ACC112 (cell line): ENCODE data around the gene RSL24D1.
A peak's percentile ranks its signal among the peaks of the same experiment; 100 is the strongest.

Source experiments
- H2AFZ ChIP-seq: fragments of 200-600 bp; sonication (generic); one replicate; pipeline ENCODE4 v1.6.0; 2017; ENCODE audit warnings: antibody characterized with exemption, low read length; ENCODE audit not compliant: unreplicated experiment
- H3K27ac ChIP-seq: fragments of 200-600 bp; sonication (generic); 2 replicates; pipeline ENCODE4 v1.5.1; 2014; ENCODE audit warnings: low read depth, mild to moderate bottlenecking, antibody characterized with exemption, low read length, moderate library complexity
- H3K27me3 ChIP-seq: fragments of 200-600 bp; sonication (generic); 2 replicates; pipeline ENCODE4 v1.6.1; 2014; ENCODE audit warnings: mild to moderate bottlenecking, antibody characterized with exemption, low read length, moderate library complexity, mixed read lengths; ENCODE audit not compliant: insufficient read depth
- H3K36me3 ChIP-seq: fragments of 200-600 bp; sonication (generic); 2 replicates; pipeline ENCODE4 v1.6.1; 2016; ENCODE audit warnings: mild to moderate bottlenecking, antibody characterized with exemption, low read length, moderate library complexity, mixed read lengths; ENCODE audit not compliant: insufficient read depth
- H3K4me1 ChIP-seq: fragments of 200-600 bp; sonication (generic); one replicate; pipeline ENCODE4 v1.6.1; 2016; ENCODE audit warnings: low read length, mixed read lengths; ENCODE audit not compliant: insufficient read depth, unreplicated experiment, control insufficient read depth
- H3K4me3 ChIP-seq: fragments of 200-600 bp; sonication (generic); 2 replicates; pipeline ENCODE4 v1.5.1; 2014; ENCODE audit warnings: mild to moderate bottlenecking, low read depth, low read length
- H3K79me2 ChIP-seq: fragments of 200-600 bp; sonication (generic); one replicate; pipeline ENCODE4 v1.6.0; 2016; ENCODE audit warnings: low read length; ENCODE audit not compliant: control insufficient read depth, unreplicated experiment, insufficient read depth

RSL24D1 gene

DNA sequence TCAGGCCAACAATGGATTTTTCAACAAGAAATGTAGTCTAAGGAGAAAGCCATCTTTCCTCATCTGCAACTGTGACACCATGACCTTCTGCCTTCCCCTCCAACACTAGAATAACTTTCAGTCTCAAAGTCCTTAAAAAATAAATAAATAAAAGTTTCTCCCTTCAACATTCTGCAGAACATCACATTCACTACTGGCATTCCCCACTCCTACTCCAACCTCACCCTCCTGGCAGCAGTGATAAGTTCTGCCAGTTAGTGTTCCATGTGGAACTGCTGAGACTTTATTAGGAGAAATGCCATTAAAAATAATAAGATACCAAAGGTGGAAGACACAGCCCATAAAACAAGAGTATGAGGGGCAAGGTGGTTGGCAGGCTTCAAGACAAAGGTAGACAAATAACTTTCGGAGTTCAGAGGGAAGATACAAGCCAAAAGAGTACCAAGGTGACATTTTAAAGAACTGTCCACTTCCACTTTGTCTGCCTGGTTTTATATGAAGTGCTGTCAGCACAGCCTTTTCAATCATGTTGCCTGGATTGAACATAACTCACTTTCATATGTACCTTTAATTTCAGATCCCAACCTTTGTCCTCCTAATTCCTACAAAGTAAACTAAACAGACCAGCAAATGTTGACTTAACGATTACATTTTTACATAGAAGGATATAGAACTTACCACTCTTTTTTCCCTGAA lies 37.5 kb upstream of the RSL24D1 start:
- H3K36me3 ChIP-seq: no peaks in the 10 kb centered on the region
- no peak overlapping the region for H3K27ac ChIP-seq
- no peaks in the 10 kb centered on the region for H3K27me3 ChIP-seq
- H3K4me1 ChIP-seq: peaks cover 8% of the 10 kb centered on the region
- H2AFZ ChIP-seq: no peak overlapping the region
- no peaks in the 10 kb centered on the region for H3K79me2 ChIP-seq
- no peak overlapping the region for H3K4me3 ChIP-seq

GRCh38 chr15:55231455-55231854 lies 34.7 kb upstream of the RSL24D1 start:
- H3K4me3 ChIP-seq: no peak overlapping the region
- no peaks in the 10 kb centered on the region for H3K27me3 ChIP-seq
- H2AFZ ChIP-seq: no peak overlapping the region
- no peaks in the 10 kb centered on the region for H3K79me2 ChIP-seq
- no peak overlapping the region for H3K27ac ChIP-seq
- H3K36me3 ChIP-seq: no peaks in the 10 kb centered on the region
- peaks cover 8% of the 10 kb centered on the region for H3K4me1 ChIP-seq

- Histone ChIP-seq H3K36me3 (no peaks in the 10 kb centered on the region), H3K79me2 (no peaks in the 10 kb centered on the region)
Measured at GRCh38 chr15:55230953-55231352, 34.2 kb upstream of the RSL24D1 start.

DNA sequence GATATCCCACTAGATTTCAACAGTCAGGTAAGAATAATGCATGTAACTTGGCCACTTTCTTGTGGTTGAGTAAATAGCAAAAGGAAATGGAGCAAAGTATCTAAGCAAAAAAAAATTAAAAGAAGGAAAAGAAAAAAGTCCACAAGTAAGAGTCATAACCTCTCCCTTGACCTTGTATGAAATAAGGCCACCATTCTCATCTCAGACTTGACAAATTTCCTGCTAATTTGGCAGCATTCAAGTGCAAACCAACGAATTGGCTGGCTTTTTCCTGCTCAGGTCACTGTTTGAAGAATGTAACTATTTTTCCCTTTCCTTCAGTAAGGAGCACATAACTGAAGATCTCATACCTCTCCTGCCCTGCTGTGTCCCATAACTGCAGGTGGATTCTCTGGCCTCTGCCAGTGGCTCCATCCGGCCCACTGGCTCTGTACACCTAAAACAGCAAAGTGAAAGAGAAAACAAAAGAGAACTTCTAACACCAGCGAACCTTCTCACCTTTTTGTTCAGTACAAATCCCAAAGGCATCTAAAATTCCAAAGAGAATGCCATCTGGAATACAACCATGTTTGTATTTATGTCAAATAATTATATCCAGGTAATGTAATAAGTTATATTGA lies 33.4 kb upstream of the RSL24D1 start:
- H3K79me2 ChIP-seq: no peaks in the 10 kb centered on the region
- no peak overlapping the region for H2AFZ ChIP-seq
- H3K4me1 ChIP-seq: peaks cover 8% of the 10 kb centered on the region
- no peaks in the 10 kb centered on the region for H3K36me3 ChIP-seq
- H3K4me3 ChIP-seq: peak overlapping the region; percentile 25; the same call in 1 of the 2 replicates
- H3K27ac ChIP-seq: peak overlapping the region; percentile 55
- H3K27me3 ChIP-seq: no peaks in the 10 kb centered on the region

More at GRCh38 chr15:55230953-55231352, 34.2 kb upstream of the RSL24D1 start:
- H3K27ac ChIP-seq: no peak overlapping the region
- no peaks in the 10 kb centered on the region for H3K27me3 ChIP-seq
- peaks cover 8% of the 10 kb centered on the region for H3K4me1 ChIP-seq
- H3K4me3 ChIP-seq: no peak overlapping the region
- no peak overlapping the region for H2AFZ ChIP-seq

DNA sequence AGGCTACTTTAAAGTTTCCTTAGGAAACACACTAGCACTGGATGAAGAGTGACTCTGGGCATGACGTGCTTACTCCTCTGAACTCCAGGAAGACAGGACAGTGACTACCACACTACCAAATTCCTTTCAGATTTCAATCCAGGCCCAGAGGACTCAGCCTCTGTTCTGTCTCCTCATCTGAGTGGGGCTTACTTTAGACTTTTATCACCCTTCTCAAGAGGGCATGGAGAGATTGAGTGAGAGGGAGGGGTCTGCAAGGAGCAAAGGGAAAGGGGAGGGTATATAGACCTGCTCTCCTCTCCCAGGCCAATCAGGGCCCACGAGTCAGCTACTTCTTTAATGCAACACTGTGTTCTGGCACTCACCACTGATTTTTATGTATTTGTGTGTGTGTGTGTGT lies 29.4 kb upstream of the RSL24D1 start:
- Histone ChIP-seq H2AFZ (no peak overlapping the region), H3K4me1 (peaks cover 18% of the 10 kb centered on the region), H3K27ac (no peak overlapping the region)

GRCh38 chr15:55224892-55225291 lies 28.2 kb upstream of the RSL24D1 start:
- Histone ChIP-seq H3K27me3 (no peaks in the 10 kb centered on the region), H3K4me1 (peaks cover 21% of the 10 kb centered on the region), H3K27ac (no peak overlapping the region), H2AFZ (no peak overlapping the region), H3K4me3 (no peak overlapping the region), H3K36me3 (no peaks in the 10 kb centered on the region), H3K79me2 (no peaks in the 10 kb centered on the region)

More for the DNA sequence above, 29.4 kb upstream of the RSL24D1 start:
- no peak overlapping the region for H3K4me3 ChIP-seq
- no peaks in the 10 kb centered on the region for H3K36me3 ChIP-seq
- no peaks in the 10 kb centered on the region for H3K79me2 ChIP-seq
- no peaks in the 10 kb centered on the region for H3K27me3 ChIP-seq

GRCh38 chr15:55222588-55222987 lies 25.8 kb upstream of the RSL24D1 start:
- Histone ChIP-seq H3K4me3 (no peak overlapping the region), H3K4me1 (peaks cover 19% of the 10 kb centered on the region), H3K79me2 (no peaks in the 10 kb centered on the region), H3K36me3 (no peaks in the 10 kb centered on the region), H2AFZ (no peak overlapping the region), H3K27me3 (no peaks in the 10 kb centered on the region), H3K27ac (peak overlapping the region; percentile 98)

GRCh38 chr15:55221090-55222011 lies 24.6 kb upstream of the RSL24D1 start:
- H3K4me3 ChIP-seq: peak overlapping the region; percentile 55
- peak overlapping the region; percentile 98 for H3K27ac ChIP-seq
- peak overlapping the region; percentile 85 for H2AFZ ChIP-seq
- no peaks in the 10 kb centered on the region for H3K36me3 ChIP-seq
- peaks cover 19% of the 10 kb centered on the region for H3K4me1 ChIP-seq
- no peaks in the 10 kb centered on the region for H3K79me2 ChIP-seq
- H3K27me3 ChIP-seq: no peaks in the 10 kb centered on the region

DNA sequence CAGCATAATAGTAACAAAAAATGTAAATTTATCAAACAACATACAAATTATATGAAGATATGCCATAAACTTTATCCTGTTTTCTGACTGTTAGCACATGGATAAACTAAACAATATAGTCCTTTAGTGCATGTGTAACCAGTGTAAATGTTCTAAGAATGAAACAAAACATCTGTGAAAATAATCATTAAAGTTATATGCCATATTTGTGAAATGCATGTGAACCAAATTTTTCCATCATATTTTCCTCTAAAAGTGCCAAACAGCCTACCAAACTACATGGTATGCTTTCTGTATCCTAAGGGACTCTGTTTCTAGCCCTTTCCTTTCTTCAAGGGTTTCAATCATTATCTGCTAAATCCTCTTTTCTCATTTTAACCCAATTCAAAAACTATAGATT lies 23.9 kb upstream of the RSL24D1 start:
- no peaks in the 10 kb centered on the region for H3K36me3 ChIP-seq
- H3K79me2 ChIP-seq: no peaks in the 10 kb centered on the region
- peak overlapping the region; percentile 55 for H3K4me3 ChIP-seq
- H3K27ac ChIP-seq: peak overlapping the region; percentile 98
- H3K27me3 ChIP-seq: no peaks in the 10 kb centered on the region
- peaks cover 19% of the 10 kb centered on the region for H3K4me1 ChIP-seq
- peak overlapping the region; percentile 85 for H2AFZ ChIP-seq

- no peaks in the 10 kb centered on the region for H3K79me2 ChIP-seq
- no peaks in the 10 kb centered on the region for H3K27me3 ChIP-seq
- peaks cover 19% of the 10 kb centered on the region for H3K4me1 ChIP-seq
- H3K4me3 ChIP-seq: no peak overlapping the region
- H2AFZ ChIP-seq: no peak overlapping the region
- H3K36me3 ChIP-seq: no peaks in the 10 kb centered on the region
- H3K27ac ChIP-seq: no peak overlapping the region
Measured at GRCh38 chr15:55218056-55218455, 21.3 kb upstream of the RSL24D1 start.
